AG08395 (cell line): ENCODE measurements around the gene TPRG1L.
A peak's percentile ranks its signal among the peaks of the same experiment; 100 is the strongest.
"Not testable (repeated sequence)": the region's sequence is repeated elsewhere in the genome, so short reads cannot be mapped to it uniquely, and the experiment has no call there.

Experiments
- DNase-seq: peaks from one replicate; pipeline ENCODE4 v3.0.0; 2012; ENCODE audit warnings: mixed read lengths, low spot score

Gene TPRG1L

GRCh38 chr1:3609016-3609768, 15.6 kb upstream of the TPRG1L start:
- no peak for DNase-seq

GRCh38 chr1:3609769-3610526, 14.9 kb upstream of the TPRG1L start:
- DNase-seq: no peak

- peak; percentile 29 for DNase-seq
These were observed 14.2 kb upstream of the TPRG1L start for GRCh38 chr1:3610527-3611169.

GRCh38 chr1:3611170-3612019, 13.4 kb upstream of the TPRG1L start, which contains the start of gene MEGF6:
Gene MEGF6, minus strand, starts transcription at chr1:3611508. Its CDS starts 240 bp downstream, at chr1:3611268.
- DNase-seq: peak; percentile 62

GRCh38 chr1:3612123-3612522, 12.7 kb upstream of the TPRG1L start:
- DNase-seq: no peak

- peak; percentile 53 for DNase-seq
These were observed 9.8 kb upstream of the TPRG1L start for GRCh38 chr1:3614755-3615742.

GRCh38 chr1:3616861-3617260, 8.0 kb upstream of the TPRG1L start:
- no peak for DNase-seq

- DNase-seq: no peak
These were observed 6.9 kb upstream of the TPRG1L start for GRCh38 chr1:3617806-3618345.

- no peak for DNase-seq
These were observed 6.3 kb upstream of the TPRG1L start for GRCh38 chr1:3618531-3618880.

- DNase-seq: peak; percentile 84
These were observed 5.7 kb upstream of the TPRG1L start for GRCh38 chr1:3618881-3619671.

GRCh38 chr1:3620708-3621107, 4.1 kb upstream of the TPRG1L start:
- no peak for DNase-seq

- DNase-seq: not testable (repeated sequence)
These were observed 3.6 kb upstream of the TPRG1L start for GRCh38 chr1:3621151-3621671.

- DNase-seq: not testable (repeated sequence)
These were observed 2.7 kb upstream of the TPRG1L start for GRCh38 chr1:3622102-3622501.

- no peak for DNase-seq
These were observed 1.2 kb upstream of the TPRG1L start for GRCh38 chr1:3623441-3624199.

GRCh38 chr1:3625151-3625907, 514 bp downstream of the TPRG1L start:
- DNase-seq: peak; percentile 50

GRCh38 chr1:3626025-3626424, 1.2 kb downstream of the TPRG1L start:
- no peak for DNase-seq

- no peak for DNase-seq
These were observed 2.9 kb downstream of the TPRG1L start for GRCh38 chr1:3627515-3628253.
